SU-DHL-6 (cell line): ENCODE results near the gene DIO3.

Experiments
- EZH2phosphoT487 ChIP-seq: fragments of 200-600 bp; sonication (generic), shearing (Covaris generic); conservative IDR thresholded peaks from 2 replicates; pipeline ENCODE4 v1.6.1; 2018; ENCODE audit warnings: mild to moderate bottlenecking, antibody characterized with exemption, low read length, moderate library complexity, mixed read lengths
- TF ChIP-seq, protein P1 (sequence below): fragments of 200-600 bp; sonication (generic); IDR thresholded peaks from one replicate; pipeline ENCODE4 v1.5.1; 2017; ENCODE audit warnings: antibody characterized with exemption, mild to moderate bottlenecking, low read length, moderate library complexity; ENCODE audit not compliant: insufficient read depth, poor library complexity, severe bottlenecking

DNA sequence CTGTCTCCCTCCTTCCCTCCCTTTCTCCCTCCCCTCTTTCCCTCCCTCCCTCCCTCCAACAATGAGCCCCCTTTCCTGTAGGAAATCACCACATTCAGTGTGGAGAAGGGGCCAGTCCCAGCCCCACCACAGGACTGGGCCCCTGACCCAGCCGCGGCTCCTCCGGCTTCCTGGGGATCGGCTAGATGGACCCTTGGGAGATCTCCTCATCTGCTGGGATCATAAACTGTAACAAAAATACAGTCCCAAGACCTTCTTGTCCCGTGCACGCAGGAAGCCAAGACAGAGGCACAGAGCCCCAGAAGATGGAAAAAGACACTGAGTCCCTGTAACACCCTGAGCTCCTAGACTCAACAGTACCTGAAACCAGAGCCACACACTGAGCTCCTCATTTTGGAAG is 23.9 kb downstream of the DIO3 start:
- TF ChIP-seq, protein P1, sequence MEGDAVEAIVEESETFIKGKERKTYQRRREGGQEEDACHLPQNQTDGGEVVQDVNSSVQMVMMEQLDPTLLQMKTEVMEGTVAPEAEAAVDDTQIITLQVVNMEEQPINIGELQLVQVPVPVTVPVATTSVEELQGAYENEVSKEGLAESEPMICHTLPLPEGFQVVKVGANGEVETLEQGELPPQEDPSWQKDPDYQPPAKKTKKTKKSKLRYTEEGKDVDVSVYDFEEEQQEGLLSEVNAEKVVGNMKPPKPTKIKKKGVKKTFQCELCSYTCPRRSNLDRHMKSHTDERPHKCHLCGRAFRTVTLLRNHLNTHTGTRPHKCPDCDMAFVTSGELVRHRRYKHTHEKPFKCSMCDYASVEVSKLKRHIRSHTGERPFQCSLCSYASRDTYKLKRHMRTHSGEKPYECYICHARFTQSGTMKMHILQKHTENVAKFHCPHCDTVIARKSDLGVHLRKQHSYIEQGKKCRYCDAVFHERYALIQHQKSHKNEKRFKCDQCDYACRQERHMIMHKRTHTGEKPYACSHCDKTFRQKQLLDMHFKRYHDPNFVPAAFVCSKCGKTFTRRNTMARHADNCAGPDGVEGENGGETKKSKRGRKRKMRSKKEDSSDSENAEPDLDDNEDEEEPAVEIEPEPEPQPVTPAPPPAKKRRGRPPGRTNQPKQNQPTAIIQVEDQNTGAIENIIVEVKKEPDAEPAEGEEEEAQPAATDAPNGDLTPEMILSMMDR: no peak
- no peak for TF ChIP-seq EZH2phosphoT487
